Activated CD8-positive, alpha-beta T cell treated with anti-CD3 and anti-CD28 coated beads for 36 hours (primary cell): Measurements from ENCODE around the gene XXYLT1. TPM values are rescaled to one million over a fixed set of nuclear protein-coding genes. Genes with fewer than 3 reads are reported as not detected.

ENCODE experiments used
- ATAC-seq: fragments of 200-7000 bp; cut with Tn5 transposase; one replicate; pipeline ENCODE4 v1.10.0; 2021; ENCODE audit warnings: mild to moderate bottlenecking, moderate library complexity
- CTCF ChIA-PET: fragments of 350-600 bp; sonication (Branson Sonifier 250); formaldehyde crosslinking; loops from one replicate; lab custom pipeline; 2021; ENCODE audit warnings: antibody characterized with exemption; lab: Charles Lee
- POLR2A ChIA-PET: fragments of 350-600 bp; sonication (Branson Sonifier 250); formaldehyde crosslinking; loops from one replicate; lab custom pipeline; 2021; ENCODE audit warnings: antibody characterized with exemption; lab: Charles Lee
- DNase-seq: peaks from one replicate; pipeline ENCODE4 v3.0.0-alpha.2; 2020
- H3K27ac Mint-ChIP-seq: one replicate; pipeline ENCODE4 v1.8.0; 2021; ENCODE audit warnings: mild to moderate bottlenecking, mixed read lengths
- H3K27me3 Mint-ChIP-seq: one replicate; pipeline ENCODE4 v1.8.0; 2021; ENCODE audit warnings: mixed read lengths
- H3K36me3 Mint-ChIP-seq: one replicate; pipeline ENCODE4 v1.8.0; 2021; ENCODE audit warnings: low read depth, mixed read lengths
- H3K4me1 Mint-ChIP-seq: one replicate; pipeline ENCODE4 v1.8.0; 2021; ENCODE audit warnings: low read depth, mixed read lengths
- H3K4me3 Mint-ChIP-seq: one replicate; pipeline ENCODE4 v1.8.0; 2021; ENCODE audit warnings: mild to moderate bottlenecking, moderate library complexity, mixed read lengths
- H3K9me3 Mint-ChIP-seq: one replicate; pipeline ENCODE4 v1.8.0; 2021; ENCODE audit warnings: mixed read lengths
- intact Hi-C: fragments of 100-400 bp; cut with micrococcal nuclease; formaldehyde crosslinking; loops from one replicate; pipeline ENCODE4 v1.10.0; 2022
- total RNA-seq, 2 experiments: library from RNA; stranded (reverse); gene quantifications; one replicate each; pipeline ENCODE4 v1.2.3, GENCODE V29; 2021
- TF ChIP-seq, protein P1 (sequence below): fragments of 200-600 bp; IDR thresholded peaks from one replicate; pipeline ENCODE4 v1.8.0; 2022; ENCODE audit warnings: antibody characterized with exemption, mild to moderate bottlenecking

Gene XXYLT1
- total RNA-seq, 2 experiments from 2014 or later = 8.4 to 9.6 TPM

DNA sequence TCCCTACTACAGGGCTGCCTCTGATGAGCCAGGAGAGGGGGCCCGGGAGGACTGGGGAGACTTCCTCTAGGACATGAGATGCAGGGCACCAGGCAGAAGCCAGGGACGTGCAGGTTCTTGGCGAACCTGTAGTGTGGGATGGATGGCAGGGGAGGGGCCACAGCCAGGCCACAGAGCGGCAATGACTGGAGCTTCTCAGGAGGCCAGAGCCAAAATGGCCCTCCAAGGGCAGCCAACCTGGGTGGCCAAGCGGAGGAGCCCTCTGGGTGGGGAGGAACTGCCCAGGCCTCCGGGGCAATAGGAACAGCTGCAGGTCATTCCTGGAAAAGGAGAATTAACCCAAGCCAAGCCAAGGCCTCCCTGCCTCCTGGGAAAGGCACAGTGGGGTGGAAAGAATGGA lies 224.5 kb downstream of the XXYLT1 start:
- H3K27me3 Mint-ChIP-seq = no peaks in the 10 kb centered on the region
- intact Hi-C loops = no loop called here
- no peaks in the 10 kb centered on the region for H3K9me3 Mint-ChIP-seq
- ChIA-PET CTCF (no interaction called here), POLR2A (no interaction called here)
- no peak for DNase-seq
- H3K27ac Mint-ChIP-seq = no peak overlapping the region
- TF ChIP-seq, protein P1, sequence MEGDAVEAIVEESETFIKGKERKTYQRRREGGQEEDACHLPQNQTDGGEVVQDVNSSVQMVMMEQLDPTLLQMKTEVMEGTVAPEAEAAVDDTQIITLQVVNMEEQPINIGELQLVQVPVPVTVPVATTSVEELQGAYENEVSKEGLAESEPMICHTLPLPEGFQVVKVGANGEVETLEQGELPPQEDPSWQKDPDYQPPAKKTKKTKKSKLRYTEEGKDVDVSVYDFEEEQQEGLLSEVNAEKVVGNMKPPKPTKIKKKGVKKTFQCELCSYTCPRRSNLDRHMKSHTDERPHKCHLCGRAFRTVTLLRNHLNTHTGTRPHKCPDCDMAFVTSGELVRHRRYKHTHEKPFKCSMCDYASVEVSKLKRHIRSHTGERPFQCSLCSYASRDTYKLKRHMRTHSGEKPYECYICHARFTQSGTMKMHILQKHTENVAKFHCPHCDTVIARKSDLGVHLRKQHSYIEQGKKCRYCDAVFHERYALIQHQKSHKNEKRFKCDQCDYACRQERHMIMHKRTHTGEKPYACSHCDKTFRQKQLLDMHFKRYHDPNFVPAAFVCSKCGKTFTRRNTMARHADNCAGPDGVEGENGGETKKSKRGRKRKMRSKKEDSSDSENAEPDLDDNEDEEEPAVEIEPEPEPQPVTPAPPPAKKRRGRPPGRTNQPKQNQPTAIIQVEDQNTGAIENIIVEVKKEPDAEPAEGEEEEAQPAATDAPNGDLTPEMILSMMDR = no peak
- no peaks in the 10 kb centered on the region for H3K4me1 Mint-ChIP-seq
- ATAC-seq = no peak
- no peaks in the 10 kb centered on the region for H3K36me3 Mint-ChIP-seq
- H3K4me3 Mint-ChIP-seq = no peak overlapping the region

DNA sequence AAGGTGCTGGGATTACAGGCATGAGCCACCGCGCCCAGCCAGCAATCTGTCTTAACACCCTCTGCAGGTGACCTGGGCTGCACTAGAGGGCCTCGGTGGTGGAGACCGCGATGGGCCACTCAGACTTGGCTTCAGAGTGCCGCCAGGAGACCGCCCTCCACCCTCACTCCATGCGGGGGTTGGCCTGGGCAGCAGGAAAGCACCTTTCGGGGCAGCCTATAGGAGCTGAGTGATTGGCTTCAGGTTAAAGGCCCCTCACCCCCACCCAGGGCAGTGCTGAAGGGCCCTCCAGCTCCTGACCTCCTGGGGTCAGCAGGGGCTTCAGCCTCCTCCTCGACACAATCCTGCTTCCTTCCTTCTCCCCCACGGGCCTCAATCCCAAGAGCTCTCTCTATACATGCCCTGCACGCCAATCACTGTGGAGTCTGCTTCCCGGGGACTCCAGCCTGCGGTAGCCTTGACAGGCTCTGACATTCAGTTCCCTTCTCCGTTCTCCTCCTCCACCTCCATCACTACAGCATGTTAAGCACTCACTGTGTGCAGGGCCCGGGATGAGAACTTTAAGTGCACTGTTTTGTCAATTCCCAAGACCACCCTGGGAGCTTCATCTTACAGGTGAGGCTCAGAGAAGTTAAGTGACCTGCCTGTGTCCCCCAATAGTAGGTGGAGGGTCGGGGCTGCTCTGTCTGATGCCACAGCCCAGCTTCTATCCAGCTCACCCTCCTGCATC lies 225.3 kb downstream of the XXYLT1 start:
- no peak overlapping the region for H3K4me3 Mint-ChIP-seq
- no peaks in the 10 kb centered on the region for H3K9me3 Mint-ChIP-seq
- H3K27me3 Mint-ChIP-seq = no peaks in the 10 kb centered on the region
- intact Hi-C loops = no loop called here
- no peaks in the 10 kb centered on the region for H3K4me1 Mint-ChIP-seq
- ATAC-seq (no peak), DNase-seq (no peak)
- H3K36me3 Mint-ChIP-seq = no peaks in the 10 kb centered on the region
- ChIA-PET CTCF (no interaction called here), POLR2A (no interaction called here)
- H3K27ac Mint-ChIP-seq = no peak overlapping the region
- TF ChIP-seq, protein P1 = no peak

DNA sequence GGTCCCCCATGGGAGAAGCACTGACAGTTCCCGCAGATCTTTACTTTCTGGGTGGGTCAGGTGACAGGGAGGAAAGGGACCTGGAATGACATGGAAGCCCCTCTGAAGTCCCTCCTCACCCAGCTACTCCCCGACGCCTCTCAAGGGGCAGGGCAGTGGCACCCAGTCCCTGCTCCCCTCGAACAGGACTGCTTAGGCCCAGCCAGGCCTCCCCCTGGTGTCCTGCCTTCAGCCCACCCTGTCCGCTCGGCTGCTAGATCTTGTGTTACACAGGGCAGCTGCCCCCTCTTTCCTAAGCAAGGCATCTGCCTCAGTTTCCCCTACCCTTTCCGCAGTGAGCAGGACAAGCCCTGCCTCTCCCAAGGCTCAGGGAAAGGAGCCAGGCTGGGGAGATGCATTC lies 226.5 kb downstream of the XXYLT1 start:
- no peaks in the 10 kb centered on the region for H3K36me3 Mint-ChIP-seq
- ATAC-seq (no peak), DNase-seq (no peak)
- TF ChIP-seq, protein P1 = no peak
- H3K27me3 Mint-ChIP-seq = no peaks in the 10 kb centered on the region
- POLR2A ChIA-PET = no interaction called here
- no peaks in the 10 kb centered on the region for H3K9me3 Mint-ChIP-seq
- no peaks in the 10 kb centered on the region for H3K4me1 Mint-ChIP-seq
- CTCF ChIA-PET = no interaction called here
- H3K4me3 Mint-ChIP-seq = no peak overlapping the region
- intact Hi-C loops = no loop called here
- no peak overlapping the region for H3K27ac Mint-ChIP-seq

GRCh38 chr3:195043607-195044339 lies 227.2 kb downstream of the XXYLT1 start:
- intact Hi-C loops = no loop called here
- ATAC-seq (no peak), DNase-seq (no peak)
- Mint-ChIP-seq H3K27ac (no peak overlapping the region), H3K4me1 (no peaks in the 10 kb centered on the region), H3K4me3 (no peak overlapping the region), H3K9me3 (no peaks in the 10 kb centered on the region), H3K27me3 (no peaks in the 10 kb centered on the region), H3K36me3 (no peaks in the 10 kb centered on the region)
- ChIA-PET POLR2A (no interaction called here), CTCF (interaction anchor here (1.5 kb wide), 1 partner anchor 13 kb away, joined by 4 read pairs; no protein-coding TSS in a partner anchor)
- TF ChIP-seq, protein P1 = no peak
